OCI-LY3 (cell line): ENCODE data around the gene RAN.

Experiments used
- H2AFZ ChIP-seq: fragments of 200-600, 300-600 bp; shearing (Covaris generic); 2 replicates; pipeline ENCODE4 v1.6.0; 2014; ENCODE audit warnings: antibody characterized with exemption, low read depth, low read length
- H3K27ac ChIP-seq: fragments of 200-600, 300-600 bp; sonication (generic); 2 replicates; pipeline ENCODE4 v1.5.1; 2014; ENCODE audit warnings: mild to moderate bottlenecking, low read length, moderate library complexity, mixed read lengths
- H3K27me3 ChIP-seq: fragments of 200-600, 300-600 bp; sonication (generic); 2 replicates; pipeline ENCODE4 v1.6.1; 2014; ENCODE audit warnings: low read depth, low read length, mixed read lengths
- H3K36me3 ChIP-seq: fragments of 200-600, 300-600 bp; sonication (generic); replicated peaks from 2 replicates; pipeline ENCODE3; 2014; ENCODE audit warnings: low read depth, low read length, mixed read lengths
- H3K4me1 ChIP-seq: fragments of 300-600, 200-600 bp; sonication (generic); 2 replicates; pipeline ENCODE4 v1.6.1; 2014; ENCODE audit warnings: low read length, mixed read lengths
- H3K4me2 ChIP-seq: fragments of 200-600, 300-600 bp; sonication (generic); 2 replicates; pipeline ENCODE4 v1.6.1; 2014; ENCODE audit warnings: low read length, mixed read lengths
- H3K4me3 ChIP-seq: fragments of 300-600, 200-600 bp; sonication (generic); 2 replicates; pipeline ENCODE4 v1.5.1; 2014; ENCODE audit warnings: antibody characterized with exemption, mild to moderate bottlenecking, low read length, moderate library complexity
- H3K79me2 ChIP-seq: fragments of 300-600, 200-600 bp; shearing (Covaris generic); 2 replicates; pipeline ENCODE4 v1.6.1; 2014; ENCODE audit warnings: mild to moderate bottlenecking, low read length, mixed read lengths
- H3K9ac ChIP-seq: fragments of 300-600, 200-600 bp; shearing (Covaris generic); 2 replicates; pipeline ENCODE4 v1.6.0; 2014; ENCODE audit warnings: mild to moderate bottlenecking, low read length, moderate library complexity
- H3K9me3 ChIP-seq: fragments of 200-600, 300-600 bp; shearing (Covaris generic); 2 replicates; pipeline ENCODE4 v1.6.1; 2014; ENCODE audit warnings: low read length, mixed read lengths; ENCODE audit not compliant: insufficient read depth
- H4K20me1 ChIP-seq: fragments of 200-600, 300-600 bp; sonication (generic); 2 replicates; pipeline ENCODE4 v1.6.1; 2016; ENCODE audit warnings: low read length, mixed read lengths; ENCODE audit not compliant: insufficient read depth
- CTCF ChIP-seq: fragments of 200-600, 300-600 bp; sonication (generic); IDR thresholded peaks from 2 replicates; pipeline ENCODE4 v1.5.1; 2014; ENCODE audit warnings: antibody characterized with exemption, low read length, low read depth
- EZH2phosphoT487 ChIP-seq: fragments of 200-600 bp; shearing (Covaris generic); IDR thresholded peaks from 2 replicates; pipeline ENCODE4 v1.6.1; 2018; ENCODE audit warnings: antibody characterized with exemption, mixed run types, low read depth

Gene RAN

GRCh38 chr12:130916241-130916911 lies 44.5 kb downstream of the RAN start:
- H2AFZ ChIP-seq, result no peak overlapping the region
- peak overlapping the region; percentile 53; the same call in 1 of the 2 replicates for H3K4me3 ChIP-seq
- peak; percentile 55 for TF ChIP-seq CTCF
- no peak for TF ChIP-seq EZH2phosphoT487
- no peaks in the 10 kb centered on the region for H4K20me1 ChIP-seq
- H3K27ac ChIP-seq, result no peak overlapping the region
- H3K36me3 ChIP-seq, result no peaks in the 10 kb centered on the region
- peaks cover 4% of the 10 kb centered on the region for H3K9me3 ChIP-seq
- H3K27me3 ChIP-seq, result peaks cover 5% of the 10 kb centered on the region; the same call in 1 of the 2 replicates
- H3K4me2 ChIP-seq, result peak overlapping the region; percentile 53
- H3K4me1 ChIP-seq, result no peaks in the 10 kb centered on the region
- no peak overlapping the region for H3K9ac ChIP-seq
- H3K79me2 ChIP-seq, result no peaks in the 10 kb centered on the region

- no peaks in the 10 kb centered on the region for H3K9me3 ChIP-seq
- H3K27ac ChIP-seq, result no peak overlapping the region
- H2AFZ ChIP-seq, result no peak overlapping the region
- H3K4me2 ChIP-seq, result no peak overlapping the region
- H3K4me3 ChIP-seq, result no peak overlapping the region
- H3K27me3 ChIP-seq, result peaks cover 8% of the 10 kb centered on the region; the same call in 1 of the 2 replicates
- TF ChIP-seq EZH2phosphoT487 (no peak), CTCF (no peak)
- no peaks in the 10 kb centered on the region for H3K36me3 ChIP-seq
- H3K79me2 ChIP-seq, result no peaks in the 10 kb centered on the region
- H3K4me1 ChIP-seq, result no peaks in the 10 kb centered on the region
- H4K20me1 ChIP-seq, result no peaks in the 10 kb centered on the region
- H3K9ac ChIP-seq, result no peak overlapping the region
These were observed 45.7 kb downstream of the RAN start for GRCh38 chr12:130917607-130918006.

GRCh38 chr12:130919086-130919485 lies 47.2 kb downstream of the RAN start:
- TF ChIP-seq CTCF (no peak), EZH2phosphoT487 (no peak)
- no peak overlapping the region for H2AFZ ChIP-seq
- H3K9ac ChIP-seq, result no peak overlapping the region
- no peak overlapping the region for H3K4me3 ChIP-seq
- peaks cover 8% of the 10 kb centered on the region; the same call in 1 of the 2 replicates for H3K27me3 ChIP-seq
- H3K4me2 ChIP-seq, result no peak overlapping the region
- no peak overlapping the region for H3K27ac ChIP-seq
- H3K4me1 ChIP-seq, result no peaks in the 10 kb centered on the region
- H3K79me2 ChIP-seq, result no peaks in the 10 kb centered on the region
- no peaks in the 10 kb centered on the region for H3K36me3 ChIP-seq
- H4K20me1 ChIP-seq, result no peaks in the 10 kb centered on the region
- H3K9me3 ChIP-seq, result no peaks in the 10 kb centered on the region

GRCh38 chr12:130920119-130920703 lies 48.3 kb downstream of the RAN start:
- Histone ChIP-seq H3K4me1 (no peaks in the 10 kb centered on the region), H3K4me3 (no peak overlapping the region), H3K36me3 (no peaks in the 10 kb centered on the region), H3K27me3 (peaks cover 8% of the 10 kb centered on the region; the same call in 1 of the 2 replicates), H3K27ac (no peak overlapping the region), H3K4me2 (no peak overlapping the region), H3K9ac (no peak overlapping the region), H3K9me3 (no peaks in the 10 kb centered on the region), H3K79me2 (no peaks in the 10 kb centered on the region), H4K20me1 (no peaks in the 10 kb centered on the region), H2AFZ (no peak overlapping the region)
- TF ChIP-seq CTCF, result no peak
- no peak for TF ChIP-seq EZH2phosphoT487
